Gastroesophageal sphincter (tissue), 3 donors: ENCODE measurements around the gene NME2.

ENCODE experiments used
- POLR2AphosphoS5 ChIP-seq: sonication (generic); formaldehyde crosslinking; IDR thresholded peaks from one replicate; pipeline ENCODE4 v1.6.1; 2017; ENCODE audit warnings: antibody characterized with exemption
- TF ChIP-seq, protein P1 (sequence below), 4 experiments: fragments of 200-600 bp in 2 of 4; fragments of 450-650 bp in 2 of 4; sonication (generic) in 1 of 4; IDR thresholded peaks; one replicate each; pipeline ENCODE4 v1.5.1; 2017 to 2019; ENCODE audit warnings: antibody characterized with exemption in 4 of 4, mild to moderate bottlenecking in 2 of 4, moderate library complexity in 2 of 4

DNA sequence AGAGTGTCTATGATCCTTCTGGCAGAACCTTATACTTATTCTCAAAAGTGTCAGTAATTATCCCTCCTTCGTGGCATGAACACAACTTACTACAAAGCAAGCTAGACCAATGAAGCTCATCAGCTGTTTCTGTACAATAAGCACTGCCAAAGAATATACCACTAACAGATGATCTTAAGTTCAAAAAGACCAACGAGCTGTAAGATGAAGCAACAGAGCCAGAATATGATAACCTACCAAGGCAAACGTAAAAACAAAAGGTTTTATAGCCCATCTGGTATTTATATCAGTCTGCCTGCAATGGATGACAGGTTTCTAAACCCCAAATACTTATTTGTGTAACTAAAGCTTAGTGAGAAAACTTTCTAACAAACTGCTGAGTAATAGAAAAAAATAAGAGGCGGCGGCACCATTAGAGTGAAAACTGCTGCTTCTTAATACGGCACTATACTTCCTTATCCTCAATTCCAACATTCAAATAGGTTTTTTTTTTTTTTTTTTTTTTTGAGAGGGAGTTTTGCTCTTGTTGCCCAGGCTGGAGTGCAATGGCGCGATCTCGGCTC, 22.1 kb downstream of the NME2 start:
- TF ChIP-seq, protein P1, sequence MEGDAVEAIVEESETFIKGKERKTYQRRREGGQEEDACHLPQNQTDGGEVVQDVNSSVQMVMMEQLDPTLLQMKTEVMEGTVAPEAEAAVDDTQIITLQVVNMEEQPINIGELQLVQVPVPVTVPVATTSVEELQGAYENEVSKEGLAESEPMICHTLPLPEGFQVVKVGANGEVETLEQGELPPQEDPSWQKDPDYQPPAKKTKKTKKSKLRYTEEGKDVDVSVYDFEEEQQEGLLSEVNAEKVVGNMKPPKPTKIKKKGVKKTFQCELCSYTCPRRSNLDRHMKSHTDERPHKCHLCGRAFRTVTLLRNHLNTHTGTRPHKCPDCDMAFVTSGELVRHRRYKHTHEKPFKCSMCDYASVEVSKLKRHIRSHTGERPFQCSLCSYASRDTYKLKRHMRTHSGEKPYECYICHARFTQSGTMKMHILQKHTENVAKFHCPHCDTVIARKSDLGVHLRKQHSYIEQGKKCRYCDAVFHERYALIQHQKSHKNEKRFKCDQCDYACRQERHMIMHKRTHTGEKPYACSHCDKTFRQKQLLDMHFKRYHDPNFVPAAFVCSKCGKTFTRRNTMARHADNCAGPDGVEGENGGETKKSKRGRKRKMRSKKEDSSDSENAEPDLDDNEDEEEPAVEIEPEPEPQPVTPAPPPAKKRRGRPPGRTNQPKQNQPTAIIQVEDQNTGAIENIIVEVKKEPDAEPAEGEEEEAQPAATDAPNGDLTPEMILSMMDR (IDR thresholded peaks at IDR 0.05) = no peak
- no peak for TF ChIP-seq POLR2AphosphoS5
